Panc1 (cell line): ENCODE results near the gene ADTRP. TPM values are rescaled to one million over a fixed set of nuclear protein-coding genes. Genes with fewer than 3 reads are reported as not detected.

Experiments
- ATAC-seq: fragments of 200-7000 bp; cut with Tn5 transposase; 2 replicates; pipeline ENCODE4 v1.9.1; 2020; ENCODE audit warnings: mild to moderate bottlenecking, moderate library complexity
- BruUV-seq: library from RNA; stranded (reverse); fragments of 400-500 nt; replicated peaks from 2 replicates; lab custom pipeline; 2021; lab: Mats Ljungman, UMichigan
- CTCF ChIA-PET: fragments of 300-600 bp; sonication (Branson Sonifier 250); formaldehyde crosslinking; loops from one replicate; lab custom pipeline; 2022; ENCODE audit warnings: antibody characterized with exemption; lab: Charles Lee
- POLR2A ChIA-PET: fragments of 300-600 bp; sonication (Branson Sonifier 250); formaldehyde crosslinking; loops from one replicate; lab custom pipeline; 2022; ENCODE audit warnings: antibody characterized with exemption; lab: Charles Lee
- DNase-seq: peaks from one replicate; pipeline ENCODE4 v3.0.0-alpha.2; 2010; ENCODE audit warnings: low read depth, low spot score
- H3K27ac ChIP-seq: 2 replicates; pipeline ENCODE4 v1.5.1; 2011; ENCODE audit warnings: mild to moderate bottlenecking, low read length, inconsistent platforms
- H3K27me3 ChIP-seq: fragments of 200-500 bp; sonication (Bioruptor generic); 2 replicates; pipeline ENCODE4 v1.6.0; 2014; ENCODE audit warnings: low read length, inconsistent platforms; ENCODE audit not compliant: control insufficient read depth, insufficient read depth
- H3K36me3 ChIP-seq: fragments of 200-500 bp; sonication (Bioruptor generic); 2 replicates; pipeline ENCODE4 v1.5.1; 2014; ENCODE audit warnings: inconsistent platforms, mild to moderate bottlenecking, low read length, moderate library complexity; ENCODE audit not compliant: control insufficient read depth, insufficient read depth
- H3K4me1 ChIP-seq: 2 replicates; pipeline ENCODE4 v1.5.1; 2011; ENCODE audit warnings: inconsistent platforms, mild to moderate bottlenecking, low read length, moderate library complexity; ENCODE audit not compliant: control insufficient read depth, insufficient read depth
- H3K4me3 ChIP-seq, 2 experiments: 2 replicates each; pipeline ENCODE4 v1.5.1; 2011 to 2012; ENCODE audit warnings: low read depth in 2 of 2, low read length in 2 of 2, mild to moderate bottlenecking in 2 of 2, inconsistent platforms in 1 of 2, moderate library complexity in 1 of 2
- H3K9me3 ChIP-seq: fragments of 200-500 bp; sonication (Bioruptor generic); 2 replicates; pipeline ENCODE4 v1.5.1; 2014; ENCODE audit warnings: low read depth, mild to moderate bottlenecking, inconsistent platforms, low read length, moderate library complexity; ENCODE audit not compliant: control insufficient read depth, insufficient read depth
- POLR2AphosphoS5 ChIP-seq: IDR thresholded peaks from 2 replicates; pipeline ENCODE4 v1.6.1; 2012; ENCODE audit warnings: mild to moderate bottlenecking, low read depth, low read length, moderate library complexity
- SIN3A ChIP-seq: IDR thresholded peaks from 2 replicates; pipeline ENCODE4 v1.6.1; 2012; ENCODE audit warnings: low read depth, mild to moderate bottlenecking, low read length, moderate library complexity, borderline replicate concordance; ENCODE audit not compliant: insufficient read depth
- TCF7L2 ChIP-seq: IDR thresholded peaks from 2 replicates; pipeline ENCODE4 v1.6.1; 2011; ENCODE audit warnings: mild to moderate bottlenecking, low read depth, low read length, inconsistent platforms
- in situ Hi-C: cut with HindIII; loops from 2 replicates; pipeline ENCODE4 v1.10.0; 2016; ENCODE audit warnings: low sequenced_read_pairs, low pct_unique_long_range_greater_than_20kb
- intact Hi-C: fragments of 100-400 bp; cut with micrococcal nuclease; formaldehyde crosslinking; loops from one replicate; pipeline ENCODE4 v1.10.0; 2022; ENCODE audit not compliant: unreplicated experiment
- total RNA-seq: library from RNA; stranded (reverse); gene quantifications from one replicate; pipeline ENCODE4 v1.2.1, GENCODE V29; 2021; ENCODE audit not compliant: unreplicated experiment
- TF ChIP-seq, protein P1 (sequence below): fragments of 450-650 bp; IDR thresholded peaks from 2 replicates; pipeline ENCODE4 v1.5.1; 2017; ENCODE audit warnings: mild to moderate bottlenecking
- TF ChIP-seq, protein P2 (sequence below), 2 experiments: IDR thresholded peaks; 2 replicates each; pipeline ENCODE4 v1.6.1; 2011 to 2012; ENCODE audit warnings: low read depth in 2 of 2, control low read depth in 1 of 2, low read length in 1 of 2, mild to moderate bottlenecking in 1 of 2, moderate library complexity in 1 of 2; ENCODE audit not compliant: insufficient read depth in 1 of 2

The ADTRP gene
- total RNA-seq, 1 experiment from 2014 or later, result not detected

- no peaks in the 10 kb centered on the region for H3K27me3 ChIP-seq
- no TSS peak for BruUV-seq
- no peaks in the 10 kb centered on the region for H3K9me3 ChIP-seq
- no peak for ATAC-seq
- in situ Hi-C loops, result no loop called here
- no peak for DNase-seq
- H3K4me3 ChIP-seq, result no peak overlapping the region
- intact Hi-C loops, result no loop called here
- no peaks in the 10 kb centered on the region for H3K36me3 ChIP-seq
- POLR2A ChIA-PET, result no interaction called here
- H3K4me1 ChIP-seq, result no peaks in the 10 kb centered on the region
- CTCF ChIA-PET, result no interaction called here
- TF ChIP-seq TCF7L2, result no peak
- no peak overlapping the region for H3K27ac ChIP-seq
These were observed 21.9 kb downstream of the ADTRP start for GRCh38 chr6:11756726-11757125.

- TF ChIP-seq POLR2AphosphoS5 (no peak), TCF7L2 (no peak), SIN3A (no peak)
- TF ChIP-seq, protein P1, sequence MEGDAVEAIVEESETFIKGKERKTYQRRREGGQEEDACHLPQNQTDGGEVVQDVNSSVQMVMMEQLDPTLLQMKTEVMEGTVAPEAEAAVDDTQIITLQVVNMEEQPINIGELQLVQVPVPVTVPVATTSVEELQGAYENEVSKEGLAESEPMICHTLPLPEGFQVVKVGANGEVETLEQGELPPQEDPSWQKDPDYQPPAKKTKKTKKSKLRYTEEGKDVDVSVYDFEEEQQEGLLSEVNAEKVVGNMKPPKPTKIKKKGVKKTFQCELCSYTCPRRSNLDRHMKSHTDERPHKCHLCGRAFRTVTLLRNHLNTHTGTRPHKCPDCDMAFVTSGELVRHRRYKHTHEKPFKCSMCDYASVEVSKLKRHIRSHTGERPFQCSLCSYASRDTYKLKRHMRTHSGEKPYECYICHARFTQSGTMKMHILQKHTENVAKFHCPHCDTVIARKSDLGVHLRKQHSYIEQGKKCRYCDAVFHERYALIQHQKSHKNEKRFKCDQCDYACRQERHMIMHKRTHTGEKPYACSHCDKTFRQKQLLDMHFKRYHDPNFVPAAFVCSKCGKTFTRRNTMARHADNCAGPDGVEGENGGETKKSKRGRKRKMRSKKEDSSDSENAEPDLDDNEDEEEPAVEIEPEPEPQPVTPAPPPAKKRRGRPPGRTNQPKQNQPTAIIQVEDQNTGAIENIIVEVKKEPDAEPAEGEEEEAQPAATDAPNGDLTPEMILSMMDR, result no peak
- TF ChIP-seq, protein P2, sequence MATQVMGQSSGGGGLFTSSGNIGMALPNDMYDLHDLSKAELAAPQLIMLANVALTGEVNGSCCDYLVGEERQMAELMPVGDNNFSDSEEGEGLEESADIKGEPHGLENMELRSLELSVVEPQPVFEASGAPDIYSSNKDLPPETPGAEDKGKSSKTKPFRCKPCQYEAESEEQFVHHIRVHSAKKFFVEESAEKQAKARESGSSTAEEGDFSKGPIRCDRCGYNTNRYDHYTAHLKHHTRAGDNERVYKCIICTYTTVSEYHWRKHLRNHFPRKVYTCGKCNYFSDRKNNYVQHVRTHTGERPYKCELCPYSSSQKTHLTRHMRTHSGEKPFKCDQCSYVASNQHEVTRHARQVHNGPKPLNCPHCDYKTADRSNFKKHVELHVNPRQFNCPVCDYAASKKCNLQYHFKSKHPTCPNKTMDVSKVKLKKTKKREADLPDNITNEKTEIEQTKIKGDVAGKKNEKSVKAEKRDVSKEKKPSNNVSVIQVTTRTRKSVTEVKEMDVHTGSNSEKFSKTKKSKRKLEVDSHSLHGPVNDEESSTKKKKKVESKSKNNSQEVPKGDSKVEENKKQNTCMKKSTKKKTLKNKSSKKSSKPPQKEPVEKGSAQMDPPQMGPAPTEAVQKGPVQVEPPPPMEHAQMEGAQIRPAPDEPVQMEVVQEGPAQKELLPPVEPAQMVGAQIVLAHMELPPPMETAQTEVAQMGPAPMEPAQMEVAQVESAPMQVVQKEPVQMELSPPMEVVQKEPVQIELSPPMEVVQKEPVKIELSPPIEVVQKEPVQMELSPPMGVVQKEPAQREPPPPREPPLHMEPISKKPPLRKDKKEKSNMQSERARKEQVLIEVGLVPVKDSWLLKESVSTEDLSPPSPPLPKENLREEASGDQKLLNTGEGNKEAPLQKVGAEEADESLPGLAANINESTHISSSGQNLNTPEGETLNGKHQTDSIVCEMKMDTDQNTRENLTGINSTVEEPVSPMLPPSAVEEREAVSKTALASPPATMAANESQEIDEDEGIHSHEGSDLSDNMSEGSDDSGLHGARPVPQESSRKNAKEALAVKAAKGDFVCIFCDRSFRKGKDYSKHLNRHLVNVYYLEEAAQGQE (IDR thresholded peaks at IDR 0.05; ENCODE audit: insufficient read depth in 1 of 2, low read depth in 2 of 2, low read length in 1 of 2), result no peak
- H3K36me3 ChIP-seq, result no peaks in the 10 kb centered on the region
- in situ Hi-C loops (no loop called here), intact Hi-C loops (no loop called here)
- H3K27ac ChIP-seq, result no peak overlapping the region
- ATAC-seq (no peak), DNase-seq (no peak)
- no peaks in the 10 kb centered on the region for H3K9me3 ChIP-seq
- H3K4me1 ChIP-seq, result no peaks in the 10 kb centered on the region
- POLR2A ChIA-PET, result no interaction called here
- no peaks in the 10 kb centered on the region for H3K27me3 ChIP-seq
- BruUV-seq, result no TSS peak
- CTCF ChIA-PET, result no interaction called here
- H3K4me3 ChIP-seq, result no peak overlapping the region
These were observed 22.3 kb downstream of the ADTRP start for GRCh38 chr6:11756292-11756691.

DNA sequence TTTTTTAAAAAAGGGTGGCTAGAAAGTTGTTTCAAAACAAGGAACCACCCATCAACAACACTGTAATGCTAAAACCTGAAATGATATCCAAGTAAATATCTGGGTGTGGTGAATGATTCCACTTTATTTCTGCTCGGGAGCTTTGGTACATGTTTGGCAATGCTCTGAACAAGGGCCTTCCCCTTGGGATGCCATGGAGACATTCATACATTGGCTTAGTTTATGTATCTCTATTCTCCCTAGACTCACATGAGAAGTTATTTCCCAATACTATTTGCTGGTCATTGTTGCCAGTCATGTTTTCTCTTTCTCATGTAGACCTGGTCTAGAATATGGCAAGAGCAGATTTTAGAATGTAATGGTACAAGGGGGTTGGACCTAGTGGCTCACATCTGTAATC, 22.9 kb downstream of the ADTRP start:
- DNase-seq, result no peak
- no peaks in the 10 kb centered on the region for H3K36me3 ChIP-seq
- no peaks in the 10 kb centered on the region for H3K4me1 ChIP-seq
- TF ChIP-seq TCF7L2 (no peak), POLR2AphosphoS5 (no peak), SIN3A (no peak)
- TF ChIP-seq, protein P2 (IDR thresholded peaks at IDR 0.05; ENCODE audit: insufficient read depth in 1 of 2, low read depth in 2 of 2, low read length in 1 of 2), result no peak
- no TSS peak for BruUV-seq
- in situ Hi-C loops, result no loop called here
- ChIA-PET CTCF (no interaction called here), POLR2A (no interaction called here)
- H3K27ac ChIP-seq, result no peak overlapping the region
- ATAC-seq, result no peak
- no peaks in the 10 kb centered on the region for H3K9me3 ChIP-seq
- no peaks in the 10 kb centered on the region for H3K27me3 ChIP-seq
- intact Hi-C loops, result no loop called here
- H3K4me3 ChIP-seq, result no peak overlapping the region
